Progenitor cell of endocrine pancreas (in vitro differentiated cells): ENCODE results near the gene SPATA31C1. TPM values are rescaled to one million over a fixed set of nuclear protein-coding genes. Genes with fewer than 3 reads are reported as not detected.
"Not testable (repeated sequence)": the region's sequence is repeated elsewhere in the genome, so short reads cannot be mapped to it uniquely, and the experiment has no call there.

Source experiments
- DNase-seq: peaks from one replicate; pipeline ENCODE4 v3.0.0; 2021; ENCODE audit warnings: low spot score; ENCODE audit not compliant: unreplicated experiment
- H3K27ac Mint-ChIP-seq: 2 replicates; pipeline ENCODE4 v1.8.0; 2021; ENCODE audit warnings: mild to moderate bottlenecking, moderate library complexity, mixed read lengths
- H3K27me3 Mint-ChIP-seq: 2 replicates; pipeline ENCODE4 v1.8.0; 2021; ENCODE audit warnings: mixed read lengths
- H3K36me3 Mint-ChIP-seq: 2 replicates; pipeline ENCODE4 v1.8.0; 2022; ENCODE audit warnings: mixed read lengths; ENCODE audit not compliant: insufficient read depth
- H3K4me1 Mint-ChIP-seq: 2 replicates; pipeline ENCODE4 v1.8.0; 2021; ENCODE audit warnings: low read depth, mixed read lengths
- H3K4me3 Mint-ChIP-seq: 2 replicates; pipeline ENCODE4 v1.8.0; 2021; ENCODE audit warnings: low read depth, mild to moderate bottlenecking, moderate library complexity, mixed read lengths
- H3K9me3 Mint-ChIP-seq: 2 replicates; pipeline ENCODE4 v1.8.0; 2021; ENCODE audit warnings: low read depth, mixed read lengths
- CTCF ChIP-seq: fragments of 200-600 bp; sonication (generic); IDR thresholded peaks from one replicate; pipeline ENCODE4 v1.5.0; 2021; ENCODE audit warnings: antibody characterized with exemption, mild to moderate bottlenecking; ENCODE audit not compliant: unreplicated experiment
- total RNA-seq: library from RNA; stranded (reverse); gene quantifications from 2 replicates; pipeline ENCODE4 v1.2.1, GENCODE V29; 2021

Gene SPATA31C1
- total RNA-seq, 1 donor from 2014 or later = not detected

DNA sequence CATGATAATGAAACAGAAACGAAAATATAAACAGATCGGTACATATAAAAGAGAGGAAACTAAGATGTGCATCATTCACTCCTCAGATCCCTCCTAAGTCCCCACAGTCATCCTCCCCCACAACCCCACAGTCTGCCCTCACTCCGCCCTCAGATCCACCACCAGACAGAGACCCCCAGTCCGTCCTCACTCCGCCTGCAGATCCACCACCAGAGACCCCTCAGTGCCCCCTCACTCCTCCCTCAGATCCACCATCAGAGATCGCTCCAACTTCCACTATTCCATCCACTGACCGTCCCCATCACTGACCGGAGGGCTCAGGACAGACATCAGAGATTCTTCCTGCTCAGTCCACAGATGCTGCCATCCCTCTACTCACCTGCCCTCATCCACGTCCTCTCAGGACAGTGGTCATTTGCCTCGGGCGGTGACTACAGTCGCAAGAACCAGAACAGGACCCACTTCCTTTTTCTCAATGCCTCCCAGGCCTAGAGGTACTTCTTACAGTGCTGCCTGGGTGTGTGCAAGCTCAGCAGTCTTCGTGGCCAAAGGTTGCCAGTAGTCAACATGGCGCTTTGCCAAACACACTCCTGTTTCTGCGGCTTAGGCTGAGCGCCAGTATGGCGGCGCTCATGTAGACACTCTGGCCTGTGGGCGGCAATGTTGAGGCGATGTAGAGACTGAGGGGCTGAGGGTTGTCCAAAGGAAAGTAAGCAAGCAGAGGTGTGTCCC lies 8.3 kb upstream of the SPATA31C1 start:
- Mint-ChIP-seq H3K36me3 (no peaks in the 10 kb centered on the region), H3K4me3 (no peak overlapping the region), H3K4me1 (no peaks in the 10 kb centered on the region), H3K9me3 (peaks cover 5% of the 10 kb centered on the region), H3K27ac (no peak overlapping the region), H3K27me3 (no peaks in the 10 kb centered on the region)
- no peak for TF ChIP-seq CTCF
- no peak for DNase-seq

DNA sequence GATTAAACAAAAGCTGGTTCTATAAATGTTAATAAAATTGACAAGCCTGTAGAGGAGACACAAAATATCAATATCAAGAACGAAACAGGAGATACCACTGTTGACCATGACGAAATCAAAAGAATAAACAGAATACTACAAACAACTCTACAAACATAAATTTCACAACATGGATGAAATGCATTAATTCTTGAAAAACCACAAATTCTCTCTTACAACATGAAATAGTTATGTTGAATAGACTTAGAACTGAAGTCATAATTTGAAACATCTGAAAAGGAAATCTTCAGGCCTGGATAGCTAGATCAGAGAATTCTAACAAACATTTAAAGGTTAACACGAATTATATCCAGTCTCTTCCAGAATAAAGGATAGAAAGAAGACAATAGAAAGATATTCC lies 6.9 kb upstream of the SPATA31C1 start:
- Mint-ChIP-seq H3K36me3 (no peaks in the 10 kb centered on the region), H3K4me3 (no peak overlapping the region), H3K27me3 (no peaks in the 10 kb centered on the region), H3K9me3 (no peaks in the 10 kb centered on the region), H3K4me1 (no peaks in the 10 kb centered on the region), H3K27ac (no peak overlapping the region)
- DNase-seq = no peak
- TF ChIP-seq CTCF = no peak

- H3K36me3 Mint-ChIP-seq, H3K9me3 Mint-ChIP-seq, H3K4me3 Mint-ChIP-seq, H3K4me1 Mint-ChIP-seq, H3K27me3 Mint-ChIP-seq, H3K27ac Mint-ChIP-seq, DNase-seq: not testable (repeated sequence)
These were observed 1.3 kb downstream of the SPATA31C1 start for GRCh38 chr9:87919013-87919412.

GRCh38 chr9:87921561-87921960 lies 3.8 kb downstream of the SPATA31C1 start:
- not testable (repeated sequence) for H3K27me3 Mint-ChIP-seq, DNase-seq, H3K36me3 Mint-ChIP-seq, H3K4me3 Mint-ChIP-seq, H3K9me3 Mint-ChIP-seq, H3K27ac Mint-ChIP-seq, H3K4me1 Mint-ChIP-seq

GRCh38 chr9:87923012-87923411 lies 5.2 kb downstream of the SPATA31C1 start:
- not testable (repeated sequence) for H3K27ac Mint-ChIP-seq, H3K4me3 Mint-ChIP-seq, H3K4me1 Mint-ChIP-seq, H3K36me3 Mint-ChIP-seq, H3K9me3 Mint-ChIP-seq, DNase-seq, H3K27me3 Mint-ChIP-seq

DNA sequence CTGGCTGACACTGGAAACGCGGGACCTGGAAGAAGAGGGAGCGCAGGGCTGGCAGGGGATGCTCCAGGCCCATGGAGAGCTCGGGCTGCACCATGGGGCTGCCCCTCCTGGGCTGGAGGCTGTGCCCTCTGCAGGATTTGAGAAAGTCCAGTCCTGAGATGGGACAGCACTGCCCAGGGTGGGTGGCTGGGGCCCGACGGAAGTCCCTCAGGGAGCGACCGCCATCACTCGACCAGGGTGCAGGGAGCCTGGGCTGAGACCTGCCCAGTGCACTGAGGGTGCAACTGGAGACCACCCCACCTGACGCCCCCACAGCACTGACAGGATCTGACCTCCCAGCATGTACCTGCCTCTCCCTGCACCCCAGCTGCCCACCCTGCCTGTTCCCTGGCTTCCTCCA lies 7.1 kb downstream of the SPATA31C1 start:
- not testable (repeated sequence) for H3K4me3 Mint-ChIP-seq, H3K36me3 Mint-ChIP-seq, H3K27ac Mint-ChIP-seq, H3K4me1 Mint-ChIP-seq, H3K9me3 Mint-ChIP-seq, DNase-seq, H3K27me3 Mint-ChIP-seq

DNA sequence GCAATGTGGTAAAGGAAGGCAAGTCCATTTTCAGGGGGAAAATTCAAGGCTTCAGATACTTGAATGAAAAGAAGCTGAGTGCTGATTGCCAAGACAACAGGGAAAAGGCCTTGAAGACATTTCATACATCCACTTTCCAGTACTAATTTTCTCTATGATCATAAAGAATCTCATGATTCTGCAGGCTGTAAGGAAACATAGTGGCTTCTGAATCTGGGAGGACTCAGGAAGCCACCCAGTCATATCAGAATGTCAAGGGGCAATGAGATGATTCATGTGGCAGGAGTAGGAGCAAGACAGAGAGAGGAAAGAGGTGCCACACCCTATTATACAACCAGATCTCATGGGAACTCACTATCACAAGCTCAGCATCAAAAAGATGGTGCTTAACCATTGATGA lies 11.4 kb downstream of the SPATA31C1 start:
- not testable (repeated sequence) for DNase-seq, H3K9me3 Mint-ChIP-seq, H3K4me1 Mint-ChIP-seq, H3K27ac Mint-ChIP-seq, H3K27me3 Mint-ChIP-seq, H3K4me3 Mint-ChIP-seq, H3K36me3 Mint-ChIP-seq

DNA sequence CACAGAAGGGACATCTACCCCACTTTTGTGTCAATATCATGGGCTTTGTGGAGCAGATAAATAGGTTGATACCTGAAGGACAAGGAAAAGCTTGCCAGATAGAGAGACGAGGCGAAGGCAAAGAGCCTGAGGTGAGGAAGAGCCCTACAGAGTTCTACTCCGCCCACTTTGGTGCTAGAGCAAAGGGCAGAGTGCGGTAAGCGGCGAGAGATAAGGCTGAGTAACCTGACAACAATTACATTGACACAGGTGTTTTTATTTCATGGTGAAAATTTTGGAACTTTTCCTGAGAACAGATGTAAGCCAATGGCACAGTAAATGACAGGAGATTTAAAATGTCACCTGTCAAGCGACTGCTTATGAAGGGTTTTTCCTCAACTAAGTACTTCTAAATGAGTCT lies 16.7 kb downstream of the SPATA31C1 start:
- H3K4me3 Mint-ChIP-seq, H3K36me3 Mint-ChIP-seq, H3K4me1 Mint-ChIP-seq, H3K9me3 Mint-ChIP-seq, H3K27ac Mint-ChIP-seq, H3K27me3 Mint-ChIP-seq, DNase-seq: not testable (repeated sequence)

DNA sequence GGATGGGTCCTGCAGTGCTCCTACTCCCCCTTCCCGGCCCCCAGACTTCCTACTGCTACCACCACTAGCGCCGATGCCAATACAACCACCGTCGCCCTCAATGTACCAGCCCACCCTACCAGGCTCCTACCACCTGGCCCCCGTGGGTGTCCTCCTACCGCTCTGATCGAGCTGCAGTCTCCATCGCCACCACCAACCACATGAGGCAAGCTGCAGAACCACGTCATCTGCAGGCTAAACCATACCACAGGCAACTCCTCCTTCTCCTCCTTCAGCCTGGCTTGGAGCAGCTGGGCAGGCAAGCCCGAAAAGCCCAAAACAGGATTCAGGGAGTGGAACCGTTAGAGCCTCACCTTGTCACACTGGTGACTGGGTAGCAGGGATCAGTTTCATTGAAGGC lies 19.6 kb downstream of the SPATA31C1 start:
- not testable (repeated sequence) for H3K27me3 Mint-ChIP-seq, H3K27ac Mint-ChIP-seq, DNase-seq, H3K9me3 Mint-ChIP-seq, H3K4me3 Mint-ChIP-seq, H3K36me3 Mint-ChIP-seq, H3K4me1 Mint-ChIP-seq

GRCh38 chr9:87937918-87938317 lies 20.2 kb downstream of the SPATA31C1 start:
- H3K27ac Mint-ChIP-seq, H3K4me1 Mint-ChIP-seq, DNase-seq, H3K4me3 Mint-ChIP-seq, H3K27me3 Mint-ChIP-seq, H3K36me3 Mint-ChIP-seq, H3K9me3 Mint-ChIP-seq: not testable (repeated sequence)

- H3K4me1 Mint-ChIP-seq, H3K4me3 Mint-ChIP-seq, H3K27me3 Mint-ChIP-seq, DNase-seq, H3K9me3 Mint-ChIP-seq, H3K36me3 Mint-ChIP-seq, H3K27ac Mint-ChIP-seq: not testable (repeated sequence)
These were observed 20.6 kb downstream of the SPATA31C1 start for GRCh38 chr9:87938336-87938735.

DNA sequence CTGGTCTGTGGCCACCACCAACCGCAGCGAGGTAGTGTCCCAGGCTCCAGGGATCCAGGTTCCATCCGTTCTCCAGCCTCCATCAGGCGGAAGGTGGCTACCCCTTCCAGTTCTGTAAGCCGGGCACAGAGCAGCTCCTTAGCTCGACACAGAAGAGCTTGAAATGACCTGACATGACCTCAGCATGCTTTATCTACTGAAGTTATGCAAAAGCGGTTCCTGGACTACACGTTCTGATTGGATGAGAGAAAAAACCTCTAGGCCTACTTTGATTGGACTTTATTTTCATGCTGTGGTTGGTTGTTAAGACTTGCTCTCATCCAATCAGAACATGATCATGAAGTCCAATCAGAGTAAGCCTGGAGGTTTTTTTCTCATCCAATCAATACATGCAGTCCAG lies 21.3 kb downstream of the SPATA31C1 start:
- not testable (repeated sequence) for H3K4me3 Mint-ChIP-seq, H3K27me3 Mint-ChIP-seq, H3K9me3 Mint-ChIP-seq, DNase-seq, H3K4me1 Mint-ChIP-seq, H3K27ac Mint-ChIP-seq, H3K36me3 Mint-ChIP-seq
